Measurements from ENCODE around the gene CCDC85C. TPM values are rescaled to one million over a fixed set of nuclear protein-coding genes. Genes with fewer than 3 reads are reported as not detected.

CCDC85C gene
- total and polyA plus RNA-seq, 2 of the 4 experiments (the other 2 are of a cell fraction) = 16.0 to 19.0 TPM

GRCh38 chr14:99645545-99646505 lies 41.8 kb upstream of the CCDC85C start:
- peaks cover 4% of the 10 kb centered on the region; the same call in 1 of the 2 replicates for H3K27me3 ChIP-seq (ENCODE audit: control insufficient read depth, insufficient read depth, low read length)
- no peak overlapping the region for H3K18ac ChIP-seq (ENCODE audit: low read depth, low read length)
- H3K9ac ChIP-seq (ENCODE audit: low read depth, low read length) = no peak overlapping the region
- H3K79me1 ChIP-seq (ENCODE audit: low read depth in 1 of 2, low read length in 2 of 2) = no peaks in the 10 kb centered on the region
- no peak overlapping the region for H4K91ac ChIP-seq (ENCODE audit: insufficient read depth, low read depth, low read length)
- no peak for ATAC-seq (ENCODE audit: low read depth)
- H3K27ac ChIP-seq (ENCODE audit: insufficient read depth, low read length) = no peak overlapping the region
- POLR2A ChIA-PET (ENCODE audit: unreplicated experiment) = no interaction called here
- H3K4me2 ChIP-seq (ENCODE audit: low read depth, low read length) = peak overlapping the region; percentile 28
- H3K4ac ChIP-seq (ENCODE audit: low read depth, low read length) = no peak overlapping the region
- no peak overlapping the region for H2BK5ac ChIP-seq (ENCODE audit: low read depth, low read length, poor library complexity, severe bottlenecking)
- H3K4me1 ChIP-seq (ENCODE audit: control insufficient read depth, insufficient read depth, low read length) = peaks cover 4% of the 10 kb centered on the region; the same call in 1 of the 2 replicates
- no peak for DNase-seq
- H3K4me3 ChIP-seq (ENCODE audit: insufficient read depth, low read depth, low read length) = peak overlapping the region; percentile 47
- no peaks in the 10 kb centered on the region for H3K36me3 ChIP-seq (ENCODE audit: control insufficient read depth, insufficient read depth, low read length)
- H4K20me1 ChIP-seq (ENCODE audit: insufficient read depth, low read length) = no peaks in the 10 kb centered on the region
- CTCF ChIA-PET = no interaction called here
- no peak overlapping the region for H3K23ac ChIP-seq (ENCODE audit: low read depth, low read length)
- TF ChIP-seq MAFK (IDR thresholded peaks at IDR 0.05; ENCODE audit: low read depth, low read length) = no peak
- TF ChIP-seq CHD1 (IDR thresholded peaks at IDR 0.05; ENCODE audit: low read depth, low read length) = no peak
- no peak for TF ChIP-seq RCOR1 (IDR thresholded peaks at IDR 0.05; ENCODE audit: insufficient replicate concordance, low read length)
- no peak for TF ChIP-seq MAZ (IDR thresholded peaks at IDR 0.05; ENCODE audit: borderline replicate concordance, low read depth, low read length)
- no peak for TF ChIP-seq RAD21 (IDR thresholded peaks at IDR 0.05; ENCODE audit: low read length)
- TF ChIP-seq RFX5 (IDR thresholded peaks at IDR 0.05; ENCODE audit: low read depth, low read length) = no peak
- TF ChIP-seq ELK1 (IDR thresholded peaks at IDR 0.05; ENCODE audit: borderline replicate concordance, low read depth, low read length) = no peak
- no peak for TF ChIP-seq FOS (IDR thresholded peaks at IDR 0.05; ENCODE audit: low read depth, low read length)
- no peak for TF ChIP-seq CTCF (conservative IDR thresholded peaks at IDR 0.05; ENCODE audit: low read depth, low read length)
- no peak for TF ChIP-seq NFE2L2 (IDR thresholded peaks at IDR 0.05; ENCODE audit: low read depth, low read length)
- no peak for TF ChIP-seq USF2 (IDR thresholded peaks at IDR 0.05; ENCODE audit: low read depth, low read length)
- H4K5ac ChIP-seq (ENCODE audit: low read depth, low read length) = peak overlapping the region; percentile 9; the same call in 1 of the 2 replicates
- H3K14ac ChIP-seq (replicated peaks; ENCODE audit: low read depth, low read length) = no peak overlapping the region
- intact Hi-C loops (cut with micrococcal nuclease) (no loop called here), in situ Hi-C loops (cut with MboI; ENCODE audit: low sequenced_read_pairs) (no loop called here), dilution Hi-C loops (cut with HindIII; ENCODE audit: low sequenced_read_pairs, unreplicated experiment) (no loop called here)
- no peak overlapping the region for H2BK120ac ChIP-seq (ENCODE audit: low read depth, low read length)
- no peak overlapping the region for H2AK5ac ChIP-seq (ENCODE audit: low read depth, low read length)
- BruUV-seq (replicated peaks) = no TSS peak
- no peak overlapping the region; a peak in 2 of 4 replicates for H4K8ac ChIP-seq (ENCODE audit: low read depth in 2 of 2, low read length in 2 of 2)
- 49% methylated on average over 17 of the region's 32 CpGs; no CpG with 5 or more reads in 1 of the 2 experiments for WGBS, 2 experiments (ENCODE audit: extremely low coverage in 2 of 2, insufficient read length in 1 of 2)
- H3K9me3 ChIP-seq (ENCODE audit: control insufficient read depth, insufficient read depth, low read length) = no peaks in the 10 kb centered on the region
- peak overlapping the region; percentile 94 for H2AFZ ChIP-seq (replicated peaks; ENCODE audit: low read length, poor library complexity)
- H3K9me1 ChIP-seq (ENCODE audit: insufficient read depth, low read length) = peaks cover 5% of the 10 kb centered on the region; the same call in 1 of the 2 replicates
- H2AK9ac ChIP-seq (replicated peaks; ENCODE audit: low read depth, low read length, poor library complexity) = peak overlapping the region; percentile 76
- H2BK20ac ChIP-seq (ENCODE audit: low read depth, low read length) = no peak overlapping the region
- no peak overlapping the region for H3K56ac ChIP-seq (ENCODE audit: extremely low read depth, insufficient read depth, low read length)
- H2BK15ac ChIP-seq (ENCODE audit: low read depth, low read length) = no peak overlapping the region
